Pancreas (tissue), 10 donors: ENCODE results near the gene REEP6. TPM values are rescaled to one million over a fixed set of nuclear protein-coding genes. Genes with fewer than 3 reads are reported as not detected.

ENCODE experiments used
- ATAC-seq, 4 donors: fragments of 200-7000 bp; cut with Tn5 transposase; one replicate each; pipeline versions ENCODE4 v1.8.0 to v1.9.1; 2020; ENCODE audit warnings: mild to moderate bottlenecking in 4 of 4, moderate library complexity in 4 of 4
- DNase-seq, 6 donors: peaks; one replicate each; pipeline ENCODE4 v3.0.0-alpha.2; 2020
- FAIRE-seq: peaks from 2 replicates; lab custom pipeline; 2012; peaks lifted over from hg19 to GRCh38; lab: Jason Lieb, UNC
- H3K27ac ChIP-seq, 4 donors: fragments of 200-600 bp; sonication (generic); 1 replicate in 3 of 4; 2 replicates in 1 of 4; pipeline versions ENCODE4 v1.5.0 to v1.8.0; 2020
- H3K27me3 ChIP-seq, 4 donors: fragments of 200-600 bp; one replicate each; pipeline ENCODE4 v1.8.0; 2021
- H3K36me3 ChIP-seq, 3 donors: fragments of 200-600 bp; sonication (generic) in 1 of 3; one replicate each; pipeline versions ENCODE4 v1.5.0 to v1.8.0; 2020 to 2021
- H3K4me1 ChIP-seq, 3 donors: fragments of 200-600 bp; one replicate each; pipeline ENCODE4 v1.8.0; 2021
- H3K4me3 ChIP-seq, 4 donors: fragments of 200-600 bp; sonication (generic) in 2 of 4; one replicate each; pipeline versions ENCODE4 v1.5.0 to v1.8.0; 2020 to 2021
- H3K9me3 ChIP-seq, 4 donors: fragments of 200-600 bp; one replicate each; pipeline ENCODE4 v1.8.0; 2021
- WGBS, 2 donors: extraction: QIAGEN DNeasy Blood & Tissue Kit; methylation state at CpG; one replicate each; pipeline ENCODE4 v1.1.7; 2013; 5-methylcytosine and 5-hydroxymethylcytosine counted together
- intact Hi-C, 3 donors: fragments of 100-400 bp; cut with DNase I; formaldehyde crosslinking; loops; one replicate each; pipeline versions ENCODE4 v1.11.1 to v1.14.2; 2022
- polyA plus RNA-seq, 2 donors: library from polyadenylated mRNA; stranded (reverse); fragments of 200-250 nt; gene quantifications; one replicate each; pipeline ENCODE4 v1.2.3, GENCODE V29; 2013
- total RNA-seq, 6 donors: library from RNA; stranded (reverse); fragmentation: NEBNext Ultra II Directional in 4 of 6; extraction: Animal tissue kit (Norgen Biotek cat#: 25700) in 4 of 6; gene quantifications; one replicate each; pipeline versions ENCODE4 v1.2.1 to v1.2.4, GENCODE V29; 2021 to 2023
- TF ChIP-seq, protein P1 (sequence below), 4 donors: fragments of 200-600 bp; sonication (generic) in 3 of 4; IDR thresholded peaks; one replicate each; pipeline versions ENCODE4 v1.5.0 to v1.8.0; 2021; ENCODE audit warnings: antibody characterized with exemption in 4 of 4
- donor health status: healthy with polysubstance abuse.
- donor health status: DM: no; HTN: no; CAD: no; lungs with moderate emphysema.
- donor health status: DM: no; HTN: no; CAD: no.
- donor health status: control.
- donor health status: control.
- donor health status: Bipolar disorder and iron deficiency.
- donor health status: DM: yes; HTN: yes; CAD: no.
- donor health status: DM: no; HTN: no; CAD: no.
- donor health status: DM: no; HTN: no; CAD: no.
- donor health status: DM: yes; HTN: yes; CAD: no.

The REEP6 gene
- total and polyA plus RNA-seq, 8 donors: 12.6 to 24.1 (median 16.9) TPM

DNA sequence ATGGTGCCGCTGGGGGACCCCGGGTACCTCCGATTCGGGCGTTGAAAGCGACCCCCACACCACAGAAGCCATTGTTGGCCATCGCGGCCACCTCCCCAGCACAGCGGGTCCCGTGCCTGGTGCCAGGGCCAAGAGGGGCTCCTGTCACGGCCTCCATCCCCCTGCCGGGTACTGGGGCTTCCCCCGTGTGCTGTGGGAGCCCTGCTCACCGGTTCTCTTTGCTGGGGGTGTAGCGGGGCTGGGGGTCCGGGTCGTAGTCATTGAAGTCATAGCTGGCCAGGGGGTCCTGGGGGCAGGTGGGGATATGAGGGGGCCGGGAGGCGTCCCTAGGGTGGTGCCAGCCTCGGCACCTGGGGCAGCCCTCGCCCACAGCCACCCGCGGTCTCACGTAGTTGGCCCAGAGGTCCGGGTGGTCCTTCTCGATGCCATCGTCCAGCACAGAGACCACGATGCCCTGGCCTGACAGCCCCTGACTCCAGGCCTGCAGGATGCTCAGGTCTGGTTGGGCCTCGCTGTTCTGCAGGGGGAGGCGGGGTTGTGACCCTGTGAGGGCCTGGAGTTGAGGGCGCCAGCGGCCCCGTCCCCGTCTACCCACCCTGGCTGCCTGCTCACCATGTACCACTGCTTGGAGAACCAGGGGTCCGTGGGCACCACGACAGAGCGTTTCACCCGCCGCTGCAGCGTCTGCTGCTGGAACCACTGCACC lies 3.3 kb upstream of the REEP6 start:
- H3K9me3 ChIP-seq: no peaks in the 10 kb centered on the region
- peaks cover 0 to 19% (median 12%) of the 10 kb centered on the region in 3 donors for H3K4me1 ChIP-seq
- no peak overlapping the region for H3K4me3 ChIP-seq
- FAIRE-seq (no peak), ATAC-seq (no peak), DNase-seq (peak in 3 of 6 donors; percentile 22 to 78 (median 45))
- no peaks in the 10 kb centered on the region for H3K36me3 ChIP-seq
- 88 to 94% methylated on average over 38 to 40 of the region's 40 CpGs for WGBS, 2 donors
- intact Hi-C loops: no loop called here
- TF ChIP-seq, protein P1, sequence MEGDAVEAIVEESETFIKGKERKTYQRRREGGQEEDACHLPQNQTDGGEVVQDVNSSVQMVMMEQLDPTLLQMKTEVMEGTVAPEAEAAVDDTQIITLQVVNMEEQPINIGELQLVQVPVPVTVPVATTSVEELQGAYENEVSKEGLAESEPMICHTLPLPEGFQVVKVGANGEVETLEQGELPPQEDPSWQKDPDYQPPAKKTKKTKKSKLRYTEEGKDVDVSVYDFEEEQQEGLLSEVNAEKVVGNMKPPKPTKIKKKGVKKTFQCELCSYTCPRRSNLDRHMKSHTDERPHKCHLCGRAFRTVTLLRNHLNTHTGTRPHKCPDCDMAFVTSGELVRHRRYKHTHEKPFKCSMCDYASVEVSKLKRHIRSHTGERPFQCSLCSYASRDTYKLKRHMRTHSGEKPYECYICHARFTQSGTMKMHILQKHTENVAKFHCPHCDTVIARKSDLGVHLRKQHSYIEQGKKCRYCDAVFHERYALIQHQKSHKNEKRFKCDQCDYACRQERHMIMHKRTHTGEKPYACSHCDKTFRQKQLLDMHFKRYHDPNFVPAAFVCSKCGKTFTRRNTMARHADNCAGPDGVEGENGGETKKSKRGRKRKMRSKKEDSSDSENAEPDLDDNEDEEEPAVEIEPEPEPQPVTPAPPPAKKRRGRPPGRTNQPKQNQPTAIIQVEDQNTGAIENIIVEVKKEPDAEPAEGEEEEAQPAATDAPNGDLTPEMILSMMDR (IDR thresholded peaks at IDR 0.05): no peak
- H3K27me3 ChIP-seq: no peaks in the 10 kb centered on the region
- H3K27ac ChIP-seq: no peak overlapping the region

DNA sequence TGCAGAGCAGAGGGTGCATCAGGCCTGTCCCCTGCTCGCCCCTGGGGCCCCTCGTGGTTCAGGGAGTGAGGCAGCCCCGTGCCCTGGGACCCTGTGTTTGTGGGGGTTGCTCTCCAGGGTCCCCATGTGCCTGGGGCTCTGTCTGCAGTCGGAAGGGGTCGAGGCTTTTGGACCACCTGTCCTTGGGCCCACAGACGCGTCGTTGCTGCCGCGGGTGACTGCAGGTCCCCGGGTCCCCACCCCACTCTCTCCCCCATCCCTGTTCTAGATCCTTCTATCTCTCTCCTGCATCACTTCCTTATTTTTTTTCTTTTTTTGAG lies 2.7 kb upstream of the REEP6 start:
- TF ChIP-seq, protein P1 (IDR thresholded peaks at IDR 0.05): no peak
- Histone ChIP-seq H3K27me3 (no peaks in the 10 kb centered on the region), H3K4me1 (peaks cover 0 to 24% (median 12%) of the 10 kb centered on the region in 3 donors), H3K36me3 (no peaks in the 10 kb centered on the region), H3K9me3 (no peaks in the 10 kb centered on the region), H3K4me3 (no peak overlapping the region), H3K27ac (no peak overlapping the region)
- FAIRE-seq: no peak
- no peak for ATAC-seq
- WGBS, 2 donors: 88 to 91% methylated on average over 11 of the region's 11 CpGs
- DNase-seq: peak in 1 of 6 donors; percentile 19
- intact Hi-C loops: no loop called here

DNA sequence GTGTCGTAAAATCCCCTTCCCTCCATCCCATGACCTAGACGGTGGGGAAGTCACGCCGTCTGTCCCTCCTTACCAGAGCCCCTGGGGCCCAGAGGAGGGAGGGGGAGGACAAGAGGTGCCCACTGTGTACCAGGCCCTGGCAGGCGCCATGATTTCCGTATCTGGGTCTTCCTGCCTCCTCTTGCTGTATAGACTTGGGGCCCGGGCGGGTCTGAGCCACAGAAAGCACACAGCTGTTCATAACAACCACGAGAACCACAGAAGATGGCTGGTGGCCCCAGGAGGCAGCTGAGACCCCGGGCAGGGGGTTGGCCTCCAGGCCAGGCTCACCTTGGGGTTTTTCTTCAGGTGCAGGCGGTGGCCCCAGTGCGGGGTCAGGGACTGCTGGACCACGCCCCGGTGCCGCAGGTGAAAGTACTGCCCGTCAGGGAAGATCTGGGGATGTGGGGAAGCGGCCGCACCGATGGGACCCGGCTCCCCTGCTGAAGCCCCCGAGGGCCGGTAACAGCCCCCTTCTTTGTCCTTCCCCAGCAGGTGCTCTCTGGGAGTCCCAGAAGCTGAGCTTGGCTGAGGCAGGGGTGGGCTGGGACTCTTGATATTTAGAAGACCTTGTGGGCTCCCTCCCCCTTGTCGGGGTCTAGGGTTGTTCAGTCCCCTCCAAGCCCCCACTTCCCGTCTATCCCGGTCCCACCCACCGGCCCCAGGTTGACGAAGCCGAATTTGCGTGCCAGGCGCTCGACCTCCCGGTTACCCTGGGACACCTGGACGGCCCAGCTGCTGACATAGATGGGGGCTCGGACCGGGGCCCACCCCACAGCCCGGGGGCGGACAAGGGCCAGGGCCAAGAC lies 1.3 kb upstream of the REEP6 start:
- intact Hi-C loops: no loop called here
- peaks cover 0 to 24% (median 12%) of the 10 kb centered on the region in 3 donors for H3K4me1 ChIP-seq
- no peaks in the 10 kb centered on the region for H3K36me3 ChIP-seq
- H3K27me3 ChIP-seq: no peaks in the 10 kb centered on the region
- DNase-seq (peak in 5 of 6 donors; percentile 34 to 82 (median 58)), FAIRE-seq (no peak), ATAC-seq (no peak)
- 26 to 27% methylated on average over 35 to 37 of the region's 37 CpGs for WGBS, 2 donors
- TF ChIP-seq, protein P1 (IDR thresholded peaks at IDR 0.05): no peak
- peak overlapping the region; percentile 34 to 63 (median 39) for H3K4me3 ChIP-seq
- no peaks in the 10 kb centered on the region for H3K9me3 ChIP-seq
- peak overlapping the region; percentile 14 to 79 (median 64) for H3K27ac ChIP-seq

DNA sequence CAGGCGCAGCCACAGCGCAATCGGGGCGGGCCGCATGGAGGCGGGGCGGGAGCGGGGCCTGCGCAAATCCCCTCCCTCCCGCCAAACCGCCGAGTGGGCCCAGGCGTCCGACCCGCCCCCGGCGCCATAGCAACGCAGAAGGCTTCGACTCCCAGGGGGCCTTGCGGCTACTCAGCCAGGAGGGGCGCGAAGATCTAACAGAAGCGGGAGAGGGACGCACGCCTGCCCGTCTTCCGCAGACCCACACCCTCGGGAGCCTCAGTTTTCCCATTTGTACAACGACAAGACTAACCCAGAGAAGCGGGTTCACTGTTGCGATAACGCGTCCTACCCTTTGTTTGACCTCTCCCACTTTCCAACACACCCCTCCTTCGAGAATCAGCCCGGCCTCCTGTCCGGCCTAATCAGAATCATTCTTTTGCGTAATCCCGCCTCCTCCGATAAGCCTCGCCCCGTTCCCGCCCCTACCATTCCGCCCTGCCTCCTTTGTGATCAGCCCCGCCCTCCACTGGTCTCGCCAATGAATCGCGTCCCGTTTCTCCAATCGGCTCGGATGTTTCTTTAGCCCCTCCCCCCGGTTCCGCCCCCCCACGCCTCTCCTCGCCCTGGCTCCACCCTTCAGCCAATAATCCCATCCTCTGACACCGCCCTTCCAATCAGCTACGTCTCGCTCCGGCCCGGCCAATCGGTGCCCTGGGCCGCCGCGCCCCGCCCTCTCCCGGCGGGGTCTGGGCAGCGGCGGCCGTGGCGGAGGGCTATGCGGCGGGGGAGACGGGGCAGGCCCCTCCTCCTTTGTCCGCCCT lies 469 bp upstream of the REEP6 start, which contains the start of gene PCSK4:
Gene PCSK4, minus strand, starts transcription at position 40 of the 803 bp plus-strand sequence. Its CDS starts 4 bp downstream, at position 36.
- peak; percentile 96 to 99 (median 99) for DNase-seq
- H3K4me3 ChIP-seq: peak within 1 kb of the TSS; percentile 41 to 66 (median 51)
- H3K27ac ChIP-seq: peak within 1 kb of the TSS; percentile 61 to 81 (median 72)
- peak; percentile 97 for FAIRE-seq
- TF ChIP-seq, protein P1 (IDR thresholded peaks at IDR 0.05): no peak
- no peaks in the 10 kb centered on the region for H3K9me3 ChIP-seq
- H3K36me3 ChIP-seq: no peaks in the 10 kb centered on the region
- 1% methylated on average over 68 to 74 of the region's 74 CpGs for WGBS, 2 donors
- ATAC-seq: peak; percentile 84 to 91 (median 86)
- intact Hi-C loops: no loop called here
- no peaks in the 10 kb centered on the region for H3K27me3 ChIP-seq
- peaks cover 0 to 24% (median 12%) of the 10 kb centered on the region in 3 donors for H3K4me1 ChIP-seq
